ENCODE data around the gene ANKRD12. TPM values are rescaled to one million over a fixed set of nuclear protein-coding genes. Genes with fewer than 3 reads are reported as not detected.

The ANKRD12 gene
- total RNA-seq, 1 experiment from 2014 or later = 24.1 TPM

Small RNA genes lying within 50 kb of the gene (small RNA-seq; reads per million reads assigned to genes)
- gene RF00019 = not detected

Other genes with a start within 250 kb of the ANKRD12 start
- 135 and 152 TPM in 2 replicates for gene NDUFV2, start 34.1 kb upstream of the ANKRD12 start, total RNA-seq (2014; rRNA removed; shearing (Covaris generic))
- gene TWSG1, start 198.0 kb downstream of the ANKRD12 start, total RNA-seq (2014; rRNA removed; shearing (Covaris generic)) = 15.9 and 20.1 TPM in 2 replicates